Ramos (cell line): ENCODE measurements around the gene IL17RE.
"Not testable (repeated sequence)": the region's sequence is repeated elsewhere in the genome, so short reads cannot be mapped to it uniquely, and the experiment has no call there.

Experiments
- in situ Hi-C: fragments of 300-500 bp; cut with MboI; formaldehyde crosslinking; loops from one replicate; pipeline ENCODE4 v1.14.3; 2022; ENCODE audit warnings: low sequenced_read_pairs; ENCODE audit not compliant: unreplicated experiment

The IL17RE gene

DNA sequence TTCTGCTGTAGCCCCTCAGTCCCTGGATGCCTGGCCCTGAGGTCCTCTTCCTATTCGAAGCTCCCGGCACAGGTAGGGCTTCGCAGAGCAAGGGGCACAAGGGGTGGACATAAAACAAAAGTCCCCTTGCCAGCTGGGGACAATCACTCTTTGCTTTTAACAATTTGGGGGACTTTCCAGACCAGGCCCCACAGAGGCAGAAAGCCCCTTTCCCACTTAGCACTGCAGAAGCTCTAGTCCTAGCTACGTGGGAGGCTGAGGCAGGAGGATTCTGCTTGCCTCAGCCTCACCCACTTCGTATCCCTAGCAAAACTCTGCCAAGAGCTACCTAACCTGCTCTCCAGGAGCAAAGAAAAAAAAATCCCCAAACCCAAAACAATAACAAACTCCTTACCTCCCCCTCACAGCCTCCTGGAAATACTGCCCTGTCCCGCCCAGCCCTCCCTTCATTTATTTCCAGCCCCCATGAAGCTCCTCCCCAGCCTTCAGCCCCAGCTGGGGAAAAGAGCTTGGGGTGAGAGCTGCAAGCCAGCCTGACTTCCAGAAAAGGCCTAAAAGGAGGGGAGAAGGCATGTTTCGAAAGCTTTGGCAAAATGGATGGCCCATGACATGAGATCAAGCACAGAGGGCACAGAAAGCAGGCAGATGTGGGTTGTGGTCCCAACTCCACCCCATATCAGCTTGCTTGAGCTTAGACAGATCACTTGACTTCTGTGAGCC lies 22.7 kb upstream of the IL17RE start, which contains the start of gene CIDEC:
TSS of gene CIDEC (minus strand) at position 424 of the 720 bp plus-strand sequence. CDS start 1,767 bp downstream, outside the sequence.
- in situ Hi-C loops = no loop called here

DNA sequence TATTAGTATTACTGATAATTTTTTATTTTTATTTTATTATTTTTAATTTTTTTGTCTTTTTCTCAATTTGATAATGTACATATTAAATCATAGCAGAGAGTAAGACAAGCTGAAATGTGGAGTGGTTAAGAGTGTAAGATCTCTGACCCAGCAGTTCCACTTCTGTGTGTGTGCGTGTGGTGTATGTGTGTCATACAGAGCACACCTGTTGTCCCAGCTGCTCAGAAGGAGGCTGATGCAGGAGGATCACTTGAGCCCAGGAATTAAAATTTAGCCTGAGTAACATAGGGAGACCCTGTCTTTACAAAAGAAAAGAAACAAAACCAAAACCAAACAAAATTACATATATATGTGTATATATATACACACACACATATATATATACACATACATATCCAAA lies 21.2 kb upstream of the IL17RE start:
- in situ Hi-C loops = no loop called here

- in situ Hi-C loops = no loop called here
These were observed 18.7 kb upstream of the IL17RE start for GRCh38 chr3:9883706-9884554.

GRCh38 chr3:9884555-9885165 lies 18.0 kb upstream of the IL17RE start:
- in situ Hi-C loops = no loop called here

GRCh38 chr3:9886328-9886727 lies 16.3 kb upstream of the IL17RE start:
- in situ Hi-C loops = no loop called here

DNA sequence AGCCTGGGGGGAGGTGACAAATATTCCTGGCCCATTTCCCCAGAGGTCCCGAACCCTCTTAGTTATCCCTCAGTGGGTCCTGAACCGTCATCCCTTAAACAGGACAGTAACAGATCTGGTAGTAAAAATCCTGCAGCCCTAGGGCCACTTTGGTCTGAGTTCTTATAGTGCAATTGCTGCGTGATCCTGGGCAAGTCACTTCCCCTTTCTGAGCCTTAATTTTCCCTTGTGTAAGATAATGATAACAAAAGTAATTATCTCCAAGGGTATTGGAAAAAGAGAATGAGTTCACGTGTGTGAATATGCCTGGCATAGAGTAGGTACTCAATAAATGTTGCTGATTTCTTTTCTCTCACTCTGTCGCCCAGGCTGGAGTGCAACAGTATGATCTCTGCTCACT lies 15.2 kb upstream of the IL17RE start:
- in situ Hi-C loops = no loop called here

DNA sequence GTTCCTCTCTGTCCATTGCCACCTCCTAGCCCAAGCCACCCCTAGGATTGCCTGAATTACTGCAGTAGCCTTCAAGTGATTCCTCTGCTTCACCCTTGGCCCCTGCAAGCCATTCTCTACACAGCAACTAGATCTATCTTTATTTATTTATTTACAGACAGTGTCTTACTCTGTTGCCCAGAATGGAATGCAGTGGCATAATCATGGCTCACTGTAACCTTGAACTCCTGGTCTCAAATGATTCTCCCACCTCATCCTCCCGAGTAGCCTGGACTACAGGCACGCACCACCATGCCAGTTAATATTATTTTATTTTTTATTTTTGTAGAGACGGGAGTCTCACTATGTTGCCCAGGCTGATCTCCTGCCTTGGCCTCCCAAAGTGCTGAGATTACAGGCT lies 14.1 kb upstream of the IL17RE start:
- in situ Hi-C loops = no loop called here

GRCh38 chr3:9889405-9889804 lies 13.2 kb upstream of the IL17RE start:
- in situ Hi-C loops = no loop called here

GRCh38 chr3:9890249-9891071 lies 12.2 kb upstream of the IL17RE start, which contains the start of gene JAGN1:
JAGN1 (plus strand) TSS chr3:9890610; CDS start chr3:9890723, 113 bp downstream.
- in situ Hi-C loops = no loop called here

DNA sequence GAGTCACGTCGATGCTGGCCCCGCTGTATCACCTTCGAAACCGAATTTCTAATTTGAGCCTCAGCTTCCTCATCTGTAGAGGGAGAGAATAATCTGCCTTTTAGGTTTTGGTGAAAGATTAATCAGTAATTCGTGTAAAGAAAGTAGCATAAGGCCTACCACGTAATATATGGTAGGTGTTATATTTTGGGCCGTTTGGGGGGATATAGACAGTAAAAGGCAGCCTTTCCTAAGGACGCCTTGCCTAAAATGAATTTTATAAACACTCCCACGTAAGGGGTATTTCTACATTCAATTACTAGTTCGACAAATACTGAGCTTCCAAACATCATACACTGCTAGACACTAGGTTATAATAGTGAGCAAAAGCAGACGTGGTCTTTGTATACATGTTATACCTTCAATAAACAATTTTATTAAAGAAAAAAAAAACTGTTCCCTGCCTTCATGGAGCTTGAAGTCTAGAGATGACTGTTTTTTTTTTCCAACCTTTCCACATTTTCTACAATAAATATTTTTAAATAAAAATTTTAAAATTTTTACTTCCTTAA lies 11.5 kb upstream of the IL17RE start:
- in situ Hi-C loops = no loop called here

- in situ Hi-C loops = no loop called here
These were observed 8.9 kb upstream of the IL17RE start for GRCh38 chr3:9893739-9894138.

- in situ Hi-C loops = not testable (repeated sequence)
These were observed 6.9 kb upstream of the IL17RE start for GRCh38 chr3:9895715-9896114.

DNA sequence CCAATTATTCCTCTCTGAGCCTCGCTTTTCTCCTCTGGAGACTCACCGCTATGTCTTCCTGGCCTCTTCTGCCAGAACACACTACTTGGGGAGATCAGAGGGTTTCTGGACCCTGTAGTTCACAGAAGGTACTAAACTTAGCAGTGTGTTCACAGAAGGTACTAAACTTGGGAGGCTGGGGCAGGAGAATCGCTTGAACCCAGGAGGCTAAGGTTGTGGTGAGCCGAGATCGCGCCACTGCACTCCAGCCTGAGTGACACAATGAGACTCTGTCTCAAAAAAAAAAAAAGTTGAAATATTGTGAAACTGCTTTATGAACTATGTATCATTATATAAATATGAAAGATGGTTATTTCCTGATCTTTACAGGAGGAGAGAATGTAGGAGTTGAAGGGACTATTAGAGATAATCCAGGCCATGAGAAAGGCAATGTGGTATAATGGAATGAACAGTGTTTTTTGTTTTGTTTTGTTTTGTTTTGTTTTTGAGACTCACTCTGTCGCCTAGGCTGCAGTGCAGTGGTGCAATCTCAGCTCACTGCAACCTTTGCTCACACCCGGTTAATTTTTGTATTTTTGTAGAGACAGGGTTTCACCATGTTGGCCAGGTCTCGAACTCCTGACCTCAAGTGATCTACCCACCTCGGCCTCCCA lies 5.8 kb upstream of the IL17RE start:
- in situ Hi-C loops = not testable (repeated sequence)

GRCh38 chr3:9897408-9898372 lies 5.0 kb upstream of the IL17RE start:
- in situ Hi-C loops = no loop called here

GRCh38 chr3:9898467-9899241 lies 4.0 kb upstream of the IL17RE start:
- in situ Hi-C loops = no loop called here

DNA sequence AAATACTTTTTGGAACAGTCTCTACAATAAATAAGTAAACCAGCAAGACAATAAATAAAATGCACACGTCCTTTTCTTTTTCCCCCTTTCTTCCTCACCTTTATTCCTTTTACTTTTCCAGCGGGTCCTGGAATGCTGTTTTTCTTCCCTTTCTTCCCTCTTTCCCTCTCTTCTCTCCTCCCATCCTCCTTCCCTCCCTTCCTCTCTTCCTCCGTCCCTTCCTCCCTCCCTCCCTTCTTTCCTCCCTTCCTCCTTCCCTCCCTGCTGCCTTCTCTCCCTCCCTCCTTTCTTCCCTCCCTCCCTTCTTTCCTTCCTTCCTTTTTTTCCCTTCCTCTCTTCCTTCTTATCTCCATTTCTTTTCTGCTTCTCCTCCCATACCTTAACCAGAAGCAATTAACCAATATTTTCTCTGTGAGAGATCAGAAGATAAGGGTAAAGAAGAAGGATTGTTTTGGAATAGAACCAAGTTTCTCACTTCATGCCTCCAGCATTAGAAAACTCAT lies 3.3 kb upstream of the IL17RE start:
- in situ Hi-C loops = no loop called here

- in situ Hi-C loops = not testable (repeated sequence)
These were observed 1.7 kb upstream of the IL17RE start for GRCh38 chr3:9900965-9901415.
